IMR-90 (cell line): ENCODE results near the gene OR7C1. TPM values are rescaled to one million over a fixed set of nuclear protein-coding genes. Genes with fewer than 3 reads are reported as not detected.

Experiments
- ATAC-seq: fragments of 200-7000 bp; cut with Tn5 transposase; 2 replicates; pipeline ENCODE4 v1.9.1; 2020; ENCODE audit warnings: low read depth, mild to moderate bottlenecking, moderate library complexity
- BruUV-seq: library from RNA; stranded (reverse); fragments of 400-500 nt; replicated peaks from 2 replicates; lab custom pipeline; 2021; lab: Mats Ljungman, UMichigan
- CTCF ChIA-PET: fragments of 300-600 bp; formaldehyde crosslinking; extraction: SDS; loops from one replicate; lab custom pipeline; 2021; ENCODE audit warnings: antibody characterized with exemption; lab: Yijun Ruan, JAX
- POLR2A ChIA-PET: fragments of 300-600 bp; sonication (Branson Sonifier 250); formaldehyde crosslinking; loops from one replicate; lab custom pipeline; 2022; ENCODE audit warnings: antibody characterized with exemption; ENCODE audit not compliant: unreplicated experiment; lab: Charles Lee
- DNase-seq: peaks from one replicate; pipeline ENCODE4 v3.0.0; 2013
- H2AFZ ChIP-seq: replicated peaks from 2 replicates; pipeline ENCODE3; 2013; ENCODE audit warnings: low read length, mild to moderate bottlenecking; ENCODE audit not compliant: poor library complexity
- H2AK5ac ChIP-seq: 2 replicates; pipeline ENCODE4 v1.6.1; 2013; ENCODE audit warnings: low read depth, low read length, inconsistent platforms
- H2AK9ac ChIP-seq: replicated peaks from 2 replicates; pipeline ENCODE3; 2013; ENCODE audit warnings: mild to moderate bottlenecking, low read depth, low read length, moderate library complexity; ENCODE audit not compliant: poor library complexity
- H2BK120ac ChIP-seq: 2 replicates; pipeline ENCODE4 v1.6.1; 2013; ENCODE audit warnings: low read depth, low read length, inconsistent platforms
- H2BK15ac ChIP-seq: 3 replicates; pipeline ENCODE4 v1.6.1; 2013; ENCODE audit warnings: low read depth, low read length, inconsistent platforms
- H2BK20ac ChIP-seq: 2 replicates; pipeline ENCODE4 v1.6.1; 2013; ENCODE audit warnings: low read depth, mild to moderate bottlenecking, inconsistent platforms, low read length, moderate library complexity
- H2BK5ac ChIP-seq: 2 replicates; pipeline ENCODE4 v1.6.1; 2013; ENCODE audit warnings: mild to moderate bottlenecking, low read depth, low read length, inconsistent platforms; ENCODE audit not compliant: poor library complexity, severe bottlenecking
- H3K14ac ChIP-seq: replicated peaks from 2 replicates; pipeline ENCODE4 v1.6.1; 2013; ENCODE audit warnings: low read depth, low read length, inconsistent platforms
- H3K18ac ChIP-seq: 2 replicates; pipeline ENCODE4 v1.6.1; 2013; ENCODE audit warnings: low read depth, low read length, control low read depth
- H3K23ac ChIP-seq: 2 replicates; pipeline ENCODE4 v1.6.1; 2013; ENCODE audit warnings: low read depth, low read length, inconsistent platforms
- H3K27ac ChIP-seq: 2 replicates; pipeline ENCODE4 v1.5.1; 2013; ENCODE audit warnings: mild to moderate bottlenecking, control low read depth, low read length; ENCODE audit not compliant: insufficient read depth
- H3K27me3 ChIP-seq: 2 replicates; pipeline ENCODE4 v1.6.1; 2013; ENCODE audit warnings: low read length; ENCODE audit not compliant: control insufficient read depth, insufficient read depth
- H3K36me3 ChIP-seq: 2 replicates; pipeline ENCODE4 v1.6.1; 2013; ENCODE audit warnings: low read length, mixed read lengths; ENCODE audit not compliant: control insufficient read depth, insufficient read depth
- H3K4ac ChIP-seq: 2 replicates; pipeline ENCODE4 v1.6.1; 2013; ENCODE audit warnings: low read depth, low read length, inconsistent platforms
- H3K4me1 ChIP-seq: 2 replicates; pipeline ENCODE4 v1.6.1; 2013; ENCODE audit warnings: low read length, mixed read lengths; ENCODE audit not compliant: control insufficient read depth, insufficient read depth
- H3K4me2 ChIP-seq: 2 replicates; pipeline ENCODE4 v1.6.1; 2013; ENCODE audit warnings: low read depth, mild to moderate bottlenecking, control low read depth, low read length, moderate library complexity
- H3K4me3 ChIP-seq: 2 replicates; pipeline ENCODE4 v1.5.1; 2013; ENCODE audit warnings: low read depth, mild to moderate bottlenecking, control low read depth, low read length, moderate library complexity; ENCODE audit not compliant: insufficient read depth
- H3K56ac ChIP-seq: 2 replicates; pipeline ENCODE4 v1.6.1; 2013; ENCODE audit warnings: low read length, inconsistent platforms; ENCODE audit not compliant: insufficient read depth; ENCODE audit errors: extremely low read depth
- H3K79me1 ChIP-seq, 2 experiments: 2 replicates each; pipeline ENCODE4 v1.6.1; 2013; ENCODE audit warnings: low read length in 2 of 2, inconsistent platforms in 1 of 2, low read depth in 1 of 2
- H3K9ac ChIP-seq: 2 replicates; pipeline ENCODE4 v1.6.1; 2013; ENCODE audit warnings: low read depth, low read length, control low read depth
- H3K9me1 ChIP-seq: 2 replicates; pipeline ENCODE4 v1.6.1; 2013; ENCODE audit warnings: low read length, inconsistent platforms; ENCODE audit not compliant: insufficient read depth
- H3K9me3 ChIP-seq: 2 replicates; pipeline ENCODE4 v1.6.1; 2013; ENCODE audit warnings: low read length; ENCODE audit not compliant: control insufficient read depth, insufficient read depth
- H4K20me1 ChIP-seq: 2 replicates; pipeline ENCODE4 v1.6.1; 2013; ENCODE audit warnings: low read length, inconsistent platforms; ENCODE audit not compliant: insufficient read depth
- H4K5ac ChIP-seq: 2 replicates; pipeline ENCODE4 v1.6.1; 2013; ENCODE audit warnings: mild to moderate bottlenecking, low read depth, low read length, control low read depth
- H4K8ac ChIP-seq, 2 experiments: 2 replicates each; pipeline ENCODE4 v1.6.1; 2013; ENCODE audit warnings: low read depth in 2 of 2, low read length in 2 of 2, control low read depth in 1 of 2, inconsistent platforms in 1 of 2
- H4K91ac ChIP-seq: 2 replicates; pipeline ENCODE4 v1.6.1; 2013; ENCODE audit warnings: low read depth, low read length, inconsistent platforms; ENCODE audit not compliant: insufficient read depth
- BHLHE40 ChIP-seq: fragments of 150-350 bp; IDR thresholded peaks from 2 replicates; pipeline ENCODE4 v1.6.1; 2016; ENCODE audit warnings: mild to moderate bottlenecking, low read depth, low read length
- CHD1 ChIP-seq: IDR thresholded peaks from 2 replicates; pipeline ENCODE4 v1.6.1; 2012; ENCODE audit warnings: low read depth, low read length, improper control_type of control experiment
- CTCF ChIP-seq: conservative IDR thresholded peaks from 2 replicates; pipeline ENCODE4 v1.5.1; 2012; ENCODE audit warnings: mild to moderate bottlenecking, low read depth, low read length, improper control_type of control experiment
- ELK1 ChIP-seq: fragments of 150-350 bp; IDR thresholded peaks from 2 replicates; pipeline ENCODE4 v1.6.1; 2016; ENCODE audit warnings: low read depth, mild to moderate bottlenecking, low read length, moderate library complexity, borderline replicate concordance
- MAZ ChIP-seq: IDR thresholded peaks from 2 replicates; pipeline ENCODE4 v1.6.1; 2012; ENCODE audit warnings: low read depth, mild to moderate bottlenecking, low read length, improper control_type of control experiment, moderate library complexity, borderline replicate concordance
- MXI1 ChIP-seq: IDR thresholded peaks from 2 replicates; pipeline ENCODE4 v1.6.1; 2012; ENCODE audit warnings: low read depth, mild to moderate bottlenecking, low read length, moderate library complexity, borderline replicate concordance
- POLR2A ChIP-seq: IDR thresholded peaks from 2 replicates; pipeline ENCODE4 v1.6.1; 2012; ENCODE audit warnings: mild to moderate bottlenecking, low read depth, low read length
- RCOR1 ChIP-seq: IDR thresholded peaks from 2 replicates; pipeline ENCODE4 v1.6.1; 2012; ENCODE audit warnings: mild to moderate bottlenecking, low read length, improper control_type of control experiment; ENCODE audit not compliant: insufficient replicate concordance
- SMC3 ChIP-seq: fragments of 150-350 bp; IDR thresholded peaks from 2 replicates; pipeline ENCODE4 v1.6.1; 2016; ENCODE audit warnings: low read depth, mild to moderate bottlenecking, antibody characterized with exemption, low read length, moderate library complexity
- WGBS, 2 experiments: methylation state at CpG; one replicate each; pipeline versions ENCODE4 v1.1.5 to v1.1.7; 2013; ENCODE audit warnings: missing lambda C conversion rate in 2 of 2; ENCODE audit not compliant: insufficient read length in 1 of 2; ENCODE audit errors: extremely low coverage in 2 of 2; 5-methylcytosine and 5-hydroxymethylcytosine counted together
- dilution Hi-C: fragments of 300-500 bp; cut with HindIII; formaldehyde crosslinking; loops from one replicate; pipeline ENCODE4 v1.14.3; 2018; ENCODE audit warnings: low sequenced_read_pairs; ENCODE audit not compliant: unreplicated experiment
- in situ Hi-C: fragments of 300-500 bp; cut with MboI; formaldehyde crosslinking; loops from 3 replicates; pipeline ENCODE4 v1.14.3; 2019; ENCODE audit warnings: low sequenced_read_pairs, inconsistent platforms, mixed read lengths
- intact Hi-C: fragments of 100-400 bp; cut with micrococcal nuclease; formaldehyde crosslinking; loops from 2 replicates; pipeline ENCODE4 v1.10.0; 2022
- polyA plus RNA-seq, 3 experiments: library from polyadenylated mRNA; depleted of rRNA; stranded (reverse); fragments of >200 nt; gene quantifications; 2 replicates each; pipeline ENCODE4 v1.2.3, GENCODE V29; 2012; ENCODE audit warnings: low replicate concordance in 1 of 3
- total RNA-seq: library from RNA; depleted of rRNA; stranded (reverse); fragments of >200 nt; gene quantifications from 2 replicates; pipeline ENCODE4 v1.2.3, GENCODE V29; 2012
- TF ChIP-seq, protein P1 (sequence below): fragments of 150-350 bp; IDR thresholded peaks from 2 replicates; pipeline ENCODE4 v1.6.1; 2017; ENCODE audit warnings: mild to moderate bottlenecking, antibody characterized with exemption, low read length, low read depth

Gene OR7C1
- total and polyA plus RNA-seq, 2 of the 4 experiments (the other 2 are of a cell fraction), result not detected

DNA sequence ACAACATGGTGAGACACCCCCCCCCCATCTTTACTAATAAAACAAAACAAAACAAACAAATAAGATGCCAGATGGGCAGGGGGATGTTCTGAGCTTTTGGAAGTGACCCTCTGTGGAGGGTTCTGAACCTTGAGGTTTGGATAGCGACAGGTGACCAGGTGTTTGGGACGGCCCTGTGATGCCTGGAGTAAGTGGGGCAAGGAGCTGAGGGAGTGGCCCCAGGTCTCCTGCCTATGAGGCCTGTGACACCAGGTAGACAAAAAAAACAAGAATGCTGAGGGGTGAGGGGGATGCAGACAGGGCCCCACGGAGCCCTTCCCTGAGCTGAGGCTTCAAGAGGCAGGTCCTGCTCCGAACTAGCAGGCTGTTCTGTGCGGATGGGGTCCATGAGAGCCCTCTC lies 65.8 kb downstream of the OR7C1 start:
- no peaks in the 10 kb centered on the region for H3K36me3 ChIP-seq
- no peak overlapping the region for H2AFZ ChIP-seq
- no peak overlapping the region for H4K91ac ChIP-seq
- TF ChIP-seq, protein P1, sequence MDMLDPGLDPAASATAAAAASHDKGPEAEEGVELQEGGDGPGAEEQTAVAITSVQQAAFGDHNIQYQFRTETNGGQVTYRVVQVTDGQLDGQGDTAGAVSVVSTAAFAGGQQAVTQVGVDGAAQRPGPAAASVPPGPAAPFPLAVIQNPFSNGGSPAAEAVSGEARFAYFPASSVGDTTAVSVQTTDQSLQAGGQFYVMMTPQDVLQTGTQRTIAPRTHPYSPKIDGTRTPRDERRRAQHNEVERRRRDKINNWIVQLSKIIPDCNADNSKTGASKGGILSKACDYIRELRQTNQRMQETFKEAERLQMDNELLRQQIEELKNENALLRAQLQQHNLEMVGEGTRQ, result no peak
- no peak for TF ChIP-seq MXI1
- no peak for TF ChIP-seq SMC3
- TF ChIP-seq POLR2A, result no peak
- TF ChIP-seq CHD1, result no peak
- no peak for TF ChIP-seq CTCF
- no peak for TF ChIP-seq ELK1
- no peak for TF ChIP-seq BHLHE40
- no peak for TF ChIP-seq RCOR1
- no peak for TF ChIP-seq MAZ
- H4K8ac ChIP-seq, result no peak overlapping the region
- no peak overlapping the region for H3K23ac ChIP-seq
- in situ Hi-C loops (no loop called here), dilution Hi-C loops (no loop called here), intact Hi-C loops (no loop called here)
- H3K18ac ChIP-seq, result no peak overlapping the region
- no peak overlapping the region for H3K27ac ChIP-seq
- BruUV-seq, result no TSS peak
- no peak overlapping the region for H2AK9ac ChIP-seq
- no peak overlapping the region for H3K14ac ChIP-seq
- ChIA-PET CTCF (interaction anchor here (0.5 kb wide), 1 partner anchor 9 kb away, joined by 3 read pairs; the partner anchor contains the start of gene ADGRE2), POLR2A (no interaction called here)
- ATAC-seq (no peak), DNase-seq (no peak)
- peaks cover 18% of the 10 kb centered on the region for H3K9me3 ChIP-seq
- H3K27me3 ChIP-seq, result no peaks in the 10 kb centered on the region
- no peak overlapping the region for H3K4ac ChIP-seq
- no peaks in the 10 kb centered on the region for H3K9me1 ChIP-seq
- no peak overlapping the region for H4K5ac ChIP-seq
- H3K4me3 ChIP-seq, result no peak overlapping the region
- no peak overlapping the region for H3K4me2 ChIP-seq
- H2AK5ac ChIP-seq, result no peak overlapping the region
- no peak overlapping the region for H3K56ac ChIP-seq
- no peak overlapping the region for H2BK20ac ChIP-seq
- H4K20me1 ChIP-seq, result no peaks in the 10 kb centered on the region
- no peak overlapping the region for H2BK15ac ChIP-seq
- 66% methylated on average over 4 of the region's 5 CpGs; no CpG with 5 or more reads in 1 of the 2 experiments for WGBS, 2 experiments
- no peak overlapping the region for H2BK5ac ChIP-seq
- H3K79me1 ChIP-seq, result no peaks in the 10 kb centered on the region
- H3K9ac ChIP-seq, result no peak overlapping the region
- H3K4me1 ChIP-seq, result no peaks in the 10 kb centered on the region
- no peak overlapping the region for H2BK120ac ChIP-seq
